HG02623 (cell line): ENCODE data around the gene SNN.

ENCODE experiments used
- ATAC-seq: cut with Tn5 transposase; IDR thresholded peaks from one replicate; pipeline ENCODE4 v1.9.1; 2021; ENCODE audit warnings: moderate library complexity; ENCODE audit not compliant: unreplicated experiment

Gene SNN

GRCh38 chr16:11696266-11697012, 28.2 kb downstream of the SNN start:
- ATAC-seq: no peak

GRCh38 chr16:11697319-11697718, 29.1 kb downstream of the SNN start:
- no peak for ATAC-seq

GRCh38 chr16:11698271-11698689, 30.0 kb downstream of the SNN start:
- ATAC-seq: no peak

- no peak for ATAC-seq
Observed at GRCh38 chr16:11699234-11699894, 31.1 kb downstream of the SNN start.

GRCh38 chr16:11700264-11701029, 32.2 kb downstream of the SNN start:
- no peak for ATAC-seq

GRCh38 chr16:11705311-11706025, 37.2 kb downstream of the SNN start:
- no peak for ATAC-seq

- ATAC-seq: no peak
Observed at GRCh38 chr16:11706180-11706742, 38.0 kb downstream of the SNN start.

- ATAC-seq: no peak
Observed at GRCh38 chr16:11707679-11708197, 39.5 kb downstream of the SNN start.

- no peak for ATAC-seq
Observed at GRCh38 chr16:11708421-11708820, 40.2 kb downstream of the SNN start.

- no peak for ATAC-seq
Observed at GRCh38 chr16:11711662-11712061, 43.4 kb downstream of the SNN start.

- no peak for ATAC-seq
Observed at GRCh38 chr16:11712122-11712521, 43.9 kb downstream of the SNN start.

- no peak for ATAC-seq
Observed at GRCh38 chr16:11715246-11715947, 47.1 kb downstream of the SNN start.

GRCh38 chr16:11716336-11716735, 48.1 kb downstream of the SNN start:
- ATAC-seq: no peak

- no peak for ATAC-seq
Observed at GRCh38 chr16:11717811-11718210, 49.6 kb downstream of the SNN start.

- ATAC-seq: no peak
Observed at GRCh38 chr16:11719171-11719570, 50.9 kb downstream of the SNN start.

GRCh38 chr16:11719762-11720161, 51.5 kb downstream of the SNN start:
- ATAC-seq: no peak

- ATAC-seq: no peak
Observed at GRCh38 chr16:11721781-11722467, 53.7 kb downstream of the SNN start.

- no peak for ATAC-seq
Observed at GRCh38 chr16:11722468-11722808, 54.2 kb downstream of the SNN start.

GRCh38 chr16:11725457-11725856, 57.2 kb downstream of the SNN start:
- no peak for ATAC-seq

GRCh38 chr16:11726008-11726407, 57.8 kb downstream of the SNN start:
- no peak for ATAC-seq
